DMS53 (cell line): ENCODE results near the gene ARPC5L.
"Not testable (repeated sequence)": the region's sequence is repeated elsewhere in the genome, so short reads cannot be mapped to it uniquely, and the experiment has no call there.

Source experiments
- DNase-seq: peaks from one replicate; lab custom pipeline; 2025; lab: John Stamatoyannopoulos, UW

ARPC5L gene

DNA sequence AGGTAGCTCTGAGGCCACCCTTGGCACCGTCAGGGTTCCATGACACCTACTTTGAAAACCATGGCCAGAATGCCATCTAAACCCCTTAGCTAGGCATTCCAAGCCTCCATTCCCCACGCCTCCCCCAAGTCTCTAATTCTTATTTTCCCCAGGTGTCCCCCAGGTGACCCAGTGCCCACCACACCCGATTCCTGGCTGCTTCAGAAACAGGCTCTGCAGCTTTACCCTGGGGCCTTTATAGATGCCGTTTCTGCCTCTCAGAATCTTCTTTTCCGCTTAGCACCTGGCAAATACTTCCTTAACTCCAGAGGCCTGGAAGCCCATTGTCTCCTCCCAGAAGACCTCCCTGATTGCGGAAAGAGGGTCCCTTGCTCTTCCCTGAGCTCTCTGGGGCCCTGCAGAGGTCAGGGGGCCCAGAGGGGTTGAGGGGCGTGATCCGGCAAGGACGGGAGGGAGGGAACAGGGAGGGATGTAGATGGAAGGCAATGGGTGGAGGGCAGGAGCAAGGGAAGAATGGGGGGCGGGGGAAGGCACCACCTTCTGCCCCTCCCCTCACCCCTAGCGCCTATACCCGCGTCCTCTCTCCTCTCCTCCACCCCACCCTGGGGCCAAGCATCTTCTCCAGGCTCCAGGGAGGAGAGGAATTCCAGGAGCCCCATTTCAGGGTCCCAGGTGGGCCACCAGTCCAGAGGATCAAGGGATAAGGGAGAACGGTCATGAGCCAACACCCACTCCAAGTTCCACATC, 20.7 kb upstream of the ARPC5L start:
- no peak for DNase-seq

DNA sequence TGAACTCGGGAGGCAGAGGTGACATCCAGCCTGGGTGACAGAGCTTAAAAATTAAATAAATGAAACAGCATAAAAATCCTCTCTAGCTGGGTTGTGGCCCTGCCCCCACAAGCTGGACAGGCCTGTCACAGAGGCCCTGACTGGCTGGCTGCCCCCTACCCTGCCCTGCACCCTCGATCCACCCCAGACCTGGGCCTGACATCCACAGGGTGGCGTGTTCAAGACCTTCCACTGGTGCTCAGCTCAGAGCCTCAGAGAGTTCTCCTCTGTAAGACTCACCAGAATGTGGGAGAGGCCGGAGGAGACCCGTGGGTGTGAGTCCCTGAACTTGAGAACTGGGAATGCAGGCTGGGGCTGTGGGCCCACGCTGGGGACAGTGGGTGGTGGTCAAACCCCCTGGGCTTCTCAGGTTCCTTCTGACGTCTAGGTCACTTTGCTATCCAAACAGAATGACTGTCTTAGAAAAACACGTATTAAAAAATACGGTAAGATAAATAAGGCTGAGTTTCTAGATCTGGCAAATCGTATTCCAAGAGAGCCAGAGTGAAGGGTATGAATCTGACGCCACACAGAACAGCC, 18.4 kb upstream of the ARPC5L start:
- no peak for DNase-seq

DNA sequence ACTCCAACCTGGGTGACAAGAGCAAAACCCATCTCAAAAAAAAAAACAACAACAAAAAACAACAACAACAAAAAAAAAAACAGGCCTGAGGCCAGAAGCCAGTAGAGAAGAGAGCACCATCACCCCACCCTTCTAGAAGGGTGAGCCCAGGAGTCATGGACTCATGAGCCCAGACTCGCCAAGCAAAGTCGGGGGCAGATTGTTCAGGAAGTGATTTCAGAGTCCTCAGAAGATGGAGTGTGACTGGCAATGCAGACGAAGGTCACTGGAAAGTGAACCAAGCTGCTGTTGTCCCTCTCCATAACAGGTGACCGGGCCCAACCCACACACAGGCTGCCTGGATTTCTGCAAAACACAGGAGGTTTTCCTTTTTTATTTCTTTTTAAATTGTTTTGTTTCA, 17.6 kb upstream of the ARPC5L start:
- DNase-seq: no peak

DNA sequence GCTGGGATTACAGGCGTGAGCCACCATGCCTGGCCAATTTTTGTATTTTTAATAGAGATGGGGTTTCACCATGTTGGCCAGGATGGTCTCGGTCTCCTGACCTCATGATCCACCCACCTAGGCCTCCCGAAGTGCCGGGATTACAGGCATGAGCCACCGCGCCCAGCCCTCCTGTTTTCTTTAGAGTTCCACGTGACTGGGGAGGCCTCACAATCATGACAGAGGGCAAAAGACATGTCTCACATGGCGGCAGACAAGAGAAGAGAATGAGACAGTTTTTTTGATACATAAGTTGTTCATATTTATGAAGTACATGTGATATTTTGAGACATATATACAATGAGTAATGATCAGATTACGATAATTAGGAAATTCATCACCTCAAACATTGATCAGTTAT, 15.5 kb upstream of the ARPC5L start:
- not testable (repeated sequence) for DNase-seq

DNA sequence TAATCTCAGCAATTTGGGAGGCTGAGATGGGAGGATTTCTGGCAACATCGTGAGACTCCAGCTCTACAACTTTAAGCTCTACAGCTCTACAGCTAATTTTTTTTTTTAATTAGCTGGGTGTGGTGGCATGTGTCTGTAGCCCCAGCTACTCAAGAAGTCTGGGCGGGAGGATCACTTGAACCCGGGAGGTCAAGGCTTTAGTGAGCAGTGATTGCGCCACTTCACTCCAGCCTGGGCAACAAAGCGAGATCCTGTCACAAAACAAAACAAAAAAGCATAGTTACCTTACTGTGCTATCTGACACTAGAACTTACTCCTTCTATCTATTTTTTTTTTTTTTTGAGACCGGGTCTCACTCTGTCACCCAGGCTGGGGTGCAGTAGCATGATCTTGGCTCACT, 15.0 kb upstream of the ARPC5L start:
- DNase-seq: no peak

DNA sequence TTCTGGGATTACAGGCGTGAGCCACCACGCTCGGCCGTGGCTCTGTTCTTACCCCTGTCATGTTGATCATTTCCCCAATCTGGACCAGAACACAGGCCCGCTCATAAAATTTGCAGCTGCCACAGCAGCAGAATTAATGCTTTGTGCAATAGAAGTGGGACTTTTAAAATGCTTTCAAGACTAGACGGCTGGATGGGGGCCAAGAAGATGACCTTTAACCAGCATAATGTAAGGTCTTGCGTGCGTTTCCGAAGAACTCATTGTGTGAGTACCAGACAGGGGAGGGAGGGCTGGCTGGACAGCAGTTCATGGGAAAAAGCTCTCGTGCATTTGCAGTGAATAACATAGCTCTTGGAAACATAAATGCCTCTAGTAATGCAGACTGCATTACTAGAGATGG, 12.1 kb upstream of the ARPC5L start:
- DNase-seq: no peak

DNA sequence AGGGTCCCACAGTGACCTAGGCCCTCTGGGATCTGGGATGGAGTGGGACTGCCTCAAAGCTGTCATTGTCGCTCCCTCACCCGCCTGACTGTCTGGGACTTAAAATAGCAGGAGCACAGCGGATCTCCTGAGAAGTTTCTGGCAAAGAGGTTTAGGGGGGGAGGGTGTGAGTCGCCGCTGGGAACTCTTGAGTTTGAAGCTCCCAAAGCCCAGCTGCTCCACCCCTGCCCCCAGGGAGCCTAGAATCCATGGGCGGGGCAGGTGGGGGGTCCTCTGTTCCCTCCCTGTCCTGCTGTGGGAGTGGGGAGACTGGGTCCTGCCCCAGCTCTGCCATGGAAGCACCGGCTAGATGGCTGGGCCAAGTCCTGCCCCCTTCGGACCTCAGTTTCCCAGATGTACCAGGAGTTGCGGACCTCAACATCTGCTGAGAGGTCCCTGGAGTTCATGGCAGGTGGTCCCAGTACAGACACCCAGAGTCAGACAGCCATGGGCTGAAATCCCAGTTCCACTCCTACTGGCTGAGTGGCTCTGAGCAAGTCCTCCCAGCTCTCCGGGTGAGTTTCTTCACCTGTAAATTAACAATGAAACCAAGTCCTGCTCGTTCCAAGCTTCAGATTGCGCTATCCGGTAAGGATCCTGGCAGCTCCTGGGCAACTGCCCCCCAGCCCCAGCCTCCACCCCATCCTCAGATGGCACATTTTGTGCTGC, 9.7 kb upstream of the ARPC5L start:
- no peak for DNase-seq

DNA sequence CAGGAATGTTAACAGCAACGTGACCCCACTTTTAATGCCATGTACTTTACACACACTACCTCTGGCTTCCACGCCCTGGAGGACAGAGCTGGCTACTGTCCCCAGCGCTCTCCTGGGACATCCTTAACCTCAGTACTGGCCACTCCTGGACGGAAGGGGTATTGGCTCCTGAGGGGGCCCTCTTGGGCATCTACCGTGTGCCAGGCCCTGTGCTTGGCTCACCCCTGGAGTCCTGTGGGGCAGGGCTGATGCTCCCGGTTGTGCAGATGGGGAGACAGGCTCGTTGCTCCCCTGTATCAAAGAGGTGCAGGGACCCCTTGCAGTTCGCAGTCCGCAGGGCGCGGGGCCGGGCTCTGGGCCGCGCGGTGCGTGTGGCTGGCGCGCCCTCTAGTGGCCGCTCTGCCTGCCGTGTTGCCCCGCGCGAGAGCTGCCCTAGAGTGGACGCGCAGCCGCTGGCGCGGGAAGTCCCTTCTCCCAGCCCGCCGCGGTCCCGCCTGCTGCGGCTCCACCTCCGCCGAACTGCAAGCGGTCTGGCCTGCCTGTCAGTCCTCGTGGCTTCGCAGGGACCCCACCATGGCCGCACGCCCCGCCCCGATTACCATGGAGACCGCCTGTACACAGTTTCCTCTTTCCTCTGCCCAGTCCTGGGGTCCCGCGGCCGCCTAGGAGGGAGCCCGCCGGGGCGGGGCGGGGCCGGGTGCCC, 8.9 kb upstream of the ARPC5L start, which contains the start of gene WDR38:
WDR38 (plus strand) TSS at position 632 of the 703 bp plus-strand sequence. CDS start 72 bp downstream, outside the sequence.
- peak; percentile 90 for DNase-seq

DNA sequence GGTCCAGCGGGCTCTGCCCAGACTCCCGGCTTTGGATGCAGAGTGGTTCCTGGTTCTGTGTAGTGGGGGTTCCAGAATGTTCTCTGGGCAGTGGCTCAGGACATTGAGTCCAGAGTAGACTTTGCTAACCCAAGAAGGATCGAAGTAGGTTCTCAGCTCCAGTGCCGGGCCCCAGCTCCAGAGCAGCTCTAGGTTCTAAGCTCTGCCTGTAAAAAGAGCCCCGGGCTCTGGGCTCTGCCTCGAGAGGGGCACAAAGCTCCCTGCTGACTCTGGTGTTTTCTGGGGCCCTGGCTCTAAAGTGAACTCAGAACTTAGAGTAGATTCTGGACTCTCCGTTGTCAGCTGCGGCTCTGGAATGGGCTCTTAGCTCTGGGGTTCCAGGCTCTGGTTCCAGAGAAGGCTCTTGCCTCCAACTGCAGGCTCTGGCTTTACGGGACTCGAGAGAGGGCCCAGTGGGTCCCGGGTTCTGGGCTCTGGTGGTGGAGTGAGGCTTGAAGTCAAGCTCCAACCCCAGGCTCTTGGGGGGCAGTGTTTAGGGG, 8.3 kb upstream of the ARPC5L start:
- peak; percentile 53 for DNase-seq

DNA sequence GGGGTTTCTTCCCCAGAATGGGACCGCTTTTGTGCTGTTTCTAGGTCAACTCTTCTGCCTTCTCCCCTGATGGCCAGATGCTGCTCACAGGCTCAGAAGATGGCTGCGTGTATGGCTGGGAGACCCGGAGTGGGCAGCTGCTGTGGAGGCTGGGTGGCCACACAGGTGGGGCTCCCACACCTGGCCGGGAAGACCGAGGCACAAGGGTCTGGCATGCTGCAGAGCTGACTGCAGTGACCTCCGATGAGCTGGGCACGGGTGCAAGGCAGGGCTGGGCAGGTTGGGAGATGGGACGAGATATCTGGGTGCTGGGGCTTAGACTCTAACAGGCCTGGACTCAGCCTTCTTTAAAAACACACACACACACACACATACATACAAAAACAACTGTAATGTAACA, 7.8 kb upstream of the ARPC5L start:
- no peak for DNase-seq

DNA sequence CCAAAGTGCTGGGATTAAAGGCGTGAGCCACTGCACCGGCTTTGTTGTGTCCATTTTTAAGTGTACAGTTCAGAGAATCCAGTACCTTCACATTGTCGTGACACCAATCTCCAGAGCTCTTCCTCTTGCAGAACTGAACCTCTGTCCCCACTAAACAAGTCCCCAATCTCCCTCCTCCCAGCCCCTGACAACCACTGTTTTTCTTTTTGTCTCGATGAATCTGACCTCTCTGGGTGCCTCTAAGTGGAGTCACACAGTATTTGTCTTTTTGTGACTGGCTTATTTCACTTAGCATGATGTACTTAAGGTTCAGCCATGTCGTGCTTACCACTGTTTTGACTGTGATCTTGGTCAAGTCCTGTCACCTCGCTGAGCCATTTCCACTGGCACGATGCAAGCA, 7.1 kb upstream of the ARPC5L start:
- peak; percentile 28 for DNase-seq

DNA sequence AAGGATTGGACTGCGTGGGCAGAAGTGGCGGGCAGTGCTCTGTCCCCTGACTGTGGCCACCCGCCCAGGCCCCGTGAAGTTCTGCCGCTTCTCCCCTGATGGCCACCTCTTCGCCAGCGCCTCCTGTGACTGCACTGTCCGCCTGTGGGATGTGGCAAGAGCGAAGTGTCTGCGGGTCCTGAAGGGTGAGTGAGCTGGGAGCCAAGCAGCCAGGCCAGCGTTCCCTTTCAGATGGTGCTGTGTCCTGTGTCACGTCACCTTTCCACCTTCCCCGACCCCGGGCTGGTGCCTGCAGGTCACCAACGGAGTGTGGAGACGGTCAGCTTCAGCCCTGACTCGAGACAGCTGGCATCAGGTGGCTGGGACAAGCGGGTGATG, 6.4 kb upstream of the ARPC5L start:
- no peak for DNase-seq

DNA sequence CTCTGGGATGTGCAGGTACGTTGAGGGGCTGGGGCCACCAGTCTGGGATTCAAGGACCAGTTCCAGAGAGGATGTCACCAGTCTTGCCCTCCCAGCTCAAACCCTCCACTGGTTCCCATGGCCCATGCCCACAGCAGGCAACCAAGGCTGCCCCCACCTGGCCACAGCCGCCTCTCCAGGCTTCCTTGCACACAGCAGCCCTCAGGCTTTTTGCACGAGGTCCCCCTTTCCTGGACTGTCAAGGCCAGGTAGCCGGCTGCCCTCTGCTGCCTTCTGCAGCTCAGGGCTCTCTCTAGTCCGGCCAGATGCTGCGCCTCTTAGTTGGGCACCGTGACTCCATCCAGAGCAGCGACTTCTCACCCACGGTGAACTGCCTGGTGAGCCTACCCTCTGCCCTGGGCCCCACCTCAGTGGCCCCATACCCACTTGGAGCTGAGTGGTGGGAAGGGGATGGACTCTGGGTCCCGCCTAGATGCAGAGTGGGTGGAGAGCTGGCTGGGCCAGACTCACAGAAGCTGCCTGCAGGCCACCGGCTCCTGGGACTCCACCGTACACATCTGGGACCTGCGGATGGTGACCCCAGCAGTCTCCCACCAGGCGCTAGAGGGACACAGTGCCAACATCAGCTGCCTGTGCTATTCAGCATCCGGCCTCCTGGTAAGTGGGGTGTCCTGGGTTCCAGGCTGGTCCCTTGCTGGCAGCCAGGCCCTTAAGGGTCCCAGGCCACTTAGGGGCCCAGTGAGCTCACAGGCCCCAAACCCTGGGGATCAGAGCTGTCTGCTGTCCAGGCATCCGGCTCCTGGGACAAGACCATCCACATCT, 5.8 kb upstream of the ARPC5L start:
- DNase-seq: peak; percentile 85

DNA sequence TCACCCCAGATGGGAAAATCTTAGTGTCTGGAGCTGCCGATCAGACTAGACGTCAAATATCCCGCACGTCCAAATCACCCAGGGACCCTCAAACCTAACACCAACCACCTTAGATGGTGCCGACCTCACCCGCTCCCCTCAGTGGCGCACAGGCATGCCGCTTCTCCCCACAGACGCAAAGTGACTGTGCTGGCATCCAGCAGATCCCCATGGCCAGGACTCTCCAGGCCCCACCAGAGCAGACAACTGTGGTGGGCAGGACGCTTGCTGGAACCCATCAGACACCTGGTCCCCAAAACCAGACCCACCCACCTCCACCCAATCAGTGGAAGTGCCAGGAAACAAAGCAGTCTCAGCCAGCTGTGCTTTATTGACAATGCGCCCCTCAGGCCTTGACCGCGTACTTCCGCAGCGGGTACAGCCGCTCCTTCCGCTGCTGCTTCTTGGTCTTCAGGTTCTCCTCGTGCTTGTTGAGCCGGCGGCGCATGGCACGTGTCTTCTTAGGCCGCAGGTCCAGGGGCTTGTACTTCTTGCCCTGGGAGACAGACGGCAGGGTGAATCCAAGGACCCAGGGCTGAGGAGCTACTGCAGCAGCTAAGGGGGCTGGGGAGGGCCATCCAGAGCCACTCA, 4.3 kb upstream of the ARPC5L start:
- DNase-seq: peak; percentile 65

DNA sequence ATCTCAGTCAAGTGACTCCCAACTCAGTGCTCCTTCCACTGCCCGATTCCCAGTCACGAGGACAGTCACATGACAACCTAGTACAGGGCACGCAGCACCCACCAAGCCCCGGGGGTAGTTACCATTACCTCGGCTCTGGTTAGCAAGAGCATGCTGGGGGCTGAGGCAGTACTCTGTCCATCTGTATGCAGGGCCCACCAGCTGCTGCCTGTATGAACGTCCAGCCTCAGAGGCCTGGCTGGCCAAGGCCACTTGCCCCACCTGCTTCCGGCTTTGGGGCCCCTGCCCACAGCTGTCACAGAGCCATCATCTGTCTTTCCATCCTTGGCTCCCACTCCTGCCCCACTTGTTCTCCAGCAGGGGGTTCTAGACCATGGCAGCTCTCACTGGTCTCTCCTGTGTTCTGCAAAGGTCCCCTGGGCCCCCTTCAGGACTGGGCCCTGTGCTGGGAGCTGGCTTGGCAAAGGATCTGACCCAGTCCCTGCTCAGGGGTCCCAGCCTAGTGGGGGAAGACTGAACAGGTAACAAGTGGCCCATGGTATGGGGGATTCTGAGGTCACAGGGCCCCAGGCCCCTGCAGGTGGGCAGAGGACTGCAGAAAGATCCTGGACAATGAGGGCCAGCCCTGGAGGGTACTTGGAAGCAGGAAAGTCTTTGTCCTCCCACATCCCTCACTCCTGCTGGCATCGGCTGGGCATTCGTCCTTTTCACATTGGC, 3.4 kb upstream of the ARPC5L start:
- peak; percentile 25 for DNase-seq

DNA sequence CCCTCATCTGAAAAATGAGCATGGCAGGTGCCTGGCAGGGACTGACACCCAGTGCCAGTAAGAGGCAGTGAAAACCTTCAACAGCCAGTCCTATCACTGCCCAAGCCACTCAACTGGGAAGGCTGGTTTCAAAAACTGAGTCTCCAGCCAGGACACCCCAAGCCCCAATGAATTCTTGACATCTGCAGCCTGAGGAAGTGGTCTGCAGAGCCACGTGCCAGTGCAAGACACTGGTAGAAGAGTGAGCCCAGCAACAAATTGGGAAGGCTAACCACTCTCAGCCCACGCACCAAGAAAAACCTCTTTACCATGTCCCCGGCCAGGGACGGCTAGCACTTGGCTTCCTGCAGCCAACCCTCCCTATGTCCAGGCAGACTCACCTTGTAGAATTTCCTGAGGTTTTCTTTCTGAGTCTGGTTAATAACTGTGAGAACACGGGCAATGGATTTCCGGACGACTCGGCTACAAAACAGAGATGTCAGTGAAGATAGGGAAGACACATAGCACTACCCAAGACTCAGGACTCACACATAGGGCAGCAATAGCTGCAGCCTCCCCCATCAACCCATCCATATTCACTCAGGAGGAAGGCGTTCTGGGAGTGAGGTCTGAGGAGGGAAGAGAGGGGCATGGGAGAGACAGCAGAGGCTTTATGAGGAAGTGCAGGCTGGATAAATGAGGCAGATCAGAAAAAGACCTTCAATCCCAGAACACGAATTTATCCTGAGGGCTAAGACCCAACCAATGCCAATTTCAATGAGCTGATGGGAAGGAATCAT, 1.9 kb upstream of the ARPC5L start:
- DNase-seq: no peak

DNA sequence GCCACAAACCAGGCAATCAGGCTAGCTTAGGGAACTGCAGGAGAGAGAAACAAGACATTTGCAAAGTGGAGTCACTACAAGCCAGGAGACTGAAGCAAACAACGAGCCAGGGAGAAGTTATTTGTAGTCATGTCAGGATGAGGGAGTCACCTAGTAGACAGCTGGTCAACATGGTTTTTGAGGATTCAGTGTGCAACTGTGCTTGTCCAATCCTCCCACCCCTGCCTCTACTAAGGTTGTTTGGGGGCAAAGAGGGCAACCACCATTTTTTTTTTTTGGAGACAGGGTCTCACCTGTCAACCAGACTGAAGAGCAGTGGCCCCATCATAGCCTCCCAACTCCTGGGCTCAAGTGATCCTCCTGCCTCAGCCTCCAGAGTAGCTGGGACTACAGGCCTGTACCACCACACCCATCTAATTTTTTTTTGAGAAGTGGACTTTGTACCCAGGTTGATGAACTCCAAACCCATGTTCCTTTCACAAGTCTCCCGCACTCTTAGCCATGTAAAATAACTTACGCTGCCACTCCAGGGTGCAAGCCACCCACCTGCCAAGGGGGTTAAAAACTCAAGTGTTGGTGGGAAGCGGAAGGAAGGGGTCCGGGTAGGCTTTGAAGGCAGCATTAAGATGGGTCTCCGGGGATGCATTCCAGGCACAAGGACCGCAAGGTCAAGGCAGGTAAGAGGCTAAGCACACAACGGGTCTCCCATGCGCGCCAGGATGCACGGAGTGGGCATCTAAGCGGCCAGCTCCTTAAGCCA, 1.2 kb upstream of the ARPC5L start:
- no peak for DNase-seq

DNA sequence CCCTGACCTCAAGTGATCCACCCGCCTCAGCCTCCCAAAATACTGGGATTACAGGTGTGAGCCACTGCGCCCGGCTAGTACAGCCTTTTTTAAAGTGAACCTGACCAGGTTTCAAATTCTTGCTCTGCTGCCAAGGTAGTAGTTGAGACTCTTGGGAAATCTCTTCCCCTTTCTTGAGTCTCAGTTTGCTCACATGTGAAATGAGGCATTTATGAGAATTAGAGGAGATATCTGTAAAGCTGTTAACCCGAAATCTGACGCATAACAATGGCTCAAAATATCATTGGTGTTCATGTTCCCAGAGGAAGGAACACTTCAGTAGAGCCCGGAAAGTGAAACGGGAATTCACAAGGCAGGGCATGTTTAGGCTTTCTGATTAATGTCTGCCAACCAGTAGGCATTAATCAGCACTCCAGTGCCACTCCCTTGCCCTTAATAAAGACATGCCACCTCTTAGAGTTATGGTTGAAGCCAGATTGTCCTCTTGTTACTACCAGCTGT, 1.5 kb downstream of the ARPC5L start:
- DNase-seq: no peak
